GM18502 (cell line): Measurements from ENCODE around the gene SAMD15.
"Not testable (repeated sequence)": the region's sequence is repeated elsewhere in the genome, so short reads cannot be mapped to it uniquely, and the experiment has no call there.

ENCODE experiments used
- ATAC-seq: cut with Tn5 transposase; IDR thresholded peaks from one replicate; pipeline ENCODE4 v1.9.1; 2021; ENCODE audit warnings: mild to moderate bottlenecking; ENCODE audit not compliant: unreplicated experiment, poor library complexity

The SAMD15 gene

DNA sequence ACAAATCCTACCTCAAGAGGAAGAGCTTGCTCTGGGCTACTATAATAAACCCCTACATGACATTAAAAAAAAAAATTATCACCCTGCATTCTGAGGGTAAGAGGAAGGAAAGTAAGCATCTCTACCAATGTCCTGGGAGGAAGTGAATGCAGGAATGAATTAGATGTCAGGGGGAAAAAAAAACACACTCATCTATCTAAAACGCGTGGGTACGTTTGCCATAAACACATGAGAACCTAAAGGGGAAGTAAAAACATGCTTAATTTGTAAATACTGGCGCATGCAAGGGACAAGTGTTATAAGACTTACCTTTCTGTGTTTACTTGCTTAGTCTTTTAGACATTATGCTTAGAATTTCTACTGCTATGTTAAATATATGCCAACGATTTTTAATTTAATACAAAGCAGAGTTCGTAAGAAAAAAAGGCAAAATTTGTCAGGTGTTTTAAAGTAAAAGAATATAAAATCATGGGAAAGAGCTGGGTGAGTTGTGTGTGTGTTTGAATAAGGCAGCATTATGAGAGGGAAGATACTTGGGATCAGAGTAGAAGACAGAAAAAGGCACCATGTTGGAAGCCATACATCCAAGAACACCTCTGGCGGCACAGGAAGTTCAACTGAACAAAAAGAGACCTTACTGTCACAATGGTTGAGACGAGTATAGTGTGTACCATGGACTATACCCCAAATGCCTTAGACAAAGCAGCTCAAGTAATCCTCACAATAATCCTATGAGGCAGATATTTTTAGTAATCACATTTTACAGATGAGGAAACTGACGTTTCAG, 1.8 kb upstream of the SAMD15 start:
- no peak for ATAC-seq

DNA sequence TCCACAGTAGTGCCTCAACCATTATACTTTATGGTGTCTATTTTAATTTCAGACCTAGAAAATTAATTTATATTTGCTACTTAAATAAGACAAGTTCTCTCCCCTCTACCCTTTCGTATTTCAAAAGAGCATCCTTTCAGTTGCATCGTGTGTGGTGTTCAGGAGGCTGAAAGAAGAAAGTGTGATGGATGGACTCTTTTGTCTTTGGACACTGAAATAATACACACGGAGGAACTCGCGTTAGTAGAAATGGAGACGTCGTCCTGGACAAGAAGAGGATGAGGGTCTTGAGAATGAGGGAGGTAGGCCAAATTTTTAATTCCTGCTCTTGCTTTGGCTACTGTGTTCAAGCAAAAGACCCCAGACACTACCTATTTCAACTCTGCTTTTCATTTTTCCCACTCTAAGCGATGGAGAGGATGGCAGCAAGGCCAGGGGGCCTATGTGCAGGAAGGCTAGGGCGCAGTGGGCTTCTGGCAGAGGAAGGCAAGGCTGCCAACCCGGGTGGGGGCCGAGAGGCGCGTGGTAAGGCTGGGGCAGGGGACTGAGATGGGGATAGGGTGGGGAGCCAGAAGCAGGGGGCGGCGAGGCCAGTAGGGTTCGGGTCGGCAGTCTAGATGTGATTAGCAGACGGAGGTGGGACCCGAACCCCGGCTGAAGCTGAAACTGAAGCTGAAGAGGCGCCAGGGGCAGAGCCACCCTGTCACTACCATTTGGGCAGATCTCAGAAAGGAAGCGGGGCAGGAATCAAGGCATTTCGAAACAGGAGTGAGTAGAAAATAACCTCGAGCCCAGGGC, 1.0 kb upstream of the SAMD15 start:
- peak; percentile 21 for ATAC-seq

- ATAC-seq = peak; percentile 4
These were observed 294 bp downstream of the SAMD15 start for GRCh38 chr14:77377502-77377844.

DNA sequence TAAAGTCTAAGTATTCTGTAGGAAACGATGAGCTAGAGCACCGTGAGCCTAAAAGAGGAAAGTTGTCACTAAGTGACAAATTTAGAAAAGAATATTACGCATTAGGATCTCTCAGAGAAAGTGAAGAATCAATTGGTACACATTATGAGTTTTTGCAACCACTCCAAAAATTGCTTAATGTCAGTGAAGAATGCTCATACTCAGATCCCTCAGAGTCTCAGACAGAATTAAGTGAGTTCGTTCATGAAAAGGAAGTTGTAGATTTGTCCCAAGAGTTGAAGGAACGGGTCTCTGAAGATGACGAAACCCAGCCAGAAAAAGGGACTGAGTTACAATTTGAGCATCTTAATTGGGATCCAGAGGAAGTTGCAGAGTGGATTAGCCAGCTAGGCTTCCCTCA, 1.5 kb downstream of the SAMD15 start:
- no peak for ATAC-seq

GRCh38 chr14:77390188-77390587, 13.0 kb downstream of the SAMD15 start:
- ATAC-seq = no peak

DNA sequence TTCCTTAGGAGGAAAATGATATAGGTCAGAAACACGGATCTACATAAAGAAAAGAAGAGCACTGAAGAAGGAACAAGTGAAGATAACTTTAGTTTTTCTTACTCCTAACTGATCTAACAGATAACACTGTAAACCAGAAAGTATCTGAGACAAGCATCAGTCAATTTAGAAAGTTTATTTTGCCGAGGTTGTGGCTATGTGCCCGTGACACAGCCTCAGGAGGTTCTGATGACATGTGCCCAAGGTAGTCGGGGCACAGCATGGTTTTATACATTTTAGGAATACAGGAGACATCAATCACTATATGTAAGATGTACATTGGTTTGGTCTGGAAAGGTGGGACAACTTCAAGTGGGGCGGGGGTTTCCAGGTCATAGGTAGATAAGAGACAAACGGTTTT, 23.0 kb downstream of the SAMD15 start:
- no peak for ATAC-seq

DNA sequence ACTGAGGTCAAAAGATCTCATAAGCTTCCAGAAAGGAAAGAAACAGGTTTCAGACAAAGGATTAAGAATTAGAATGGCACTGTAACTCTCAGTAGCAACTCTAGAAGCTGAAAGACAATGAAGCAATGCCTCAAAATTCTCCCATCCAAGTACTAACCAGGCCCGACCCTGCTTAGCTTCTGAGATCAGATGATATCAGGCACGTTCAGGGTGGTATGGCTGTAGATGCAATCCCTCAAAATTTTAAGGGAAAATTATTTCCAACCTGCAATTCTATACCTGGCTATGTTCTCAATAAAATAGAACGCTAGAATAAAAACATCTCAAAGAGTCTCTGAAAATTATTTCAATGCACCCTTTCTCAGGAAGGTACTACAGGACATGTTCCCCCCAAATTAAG, 26.6 kb downstream of the SAMD15 start:
- ATAC-seq = no peak

DNA sequence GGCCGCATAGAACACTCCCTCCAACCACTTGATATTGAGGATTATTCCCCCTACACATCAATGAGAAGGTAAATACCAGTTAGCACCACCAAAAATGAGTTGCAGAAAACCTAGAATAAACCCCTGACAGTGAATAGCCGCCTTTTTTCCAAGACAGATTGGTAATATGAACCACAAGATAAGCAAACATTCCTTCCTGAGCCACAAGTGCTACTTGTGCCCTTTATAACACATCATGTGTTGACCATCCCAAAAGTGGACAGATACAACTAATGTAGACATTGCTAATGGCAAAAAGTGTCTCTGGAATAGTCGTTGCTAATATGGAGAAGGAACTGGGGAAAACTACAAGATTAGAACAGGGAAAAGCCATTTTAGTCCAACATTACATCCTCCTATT, 28.9 kb downstream of the SAMD15 start:
- ATAC-seq = no peak

DNA sequence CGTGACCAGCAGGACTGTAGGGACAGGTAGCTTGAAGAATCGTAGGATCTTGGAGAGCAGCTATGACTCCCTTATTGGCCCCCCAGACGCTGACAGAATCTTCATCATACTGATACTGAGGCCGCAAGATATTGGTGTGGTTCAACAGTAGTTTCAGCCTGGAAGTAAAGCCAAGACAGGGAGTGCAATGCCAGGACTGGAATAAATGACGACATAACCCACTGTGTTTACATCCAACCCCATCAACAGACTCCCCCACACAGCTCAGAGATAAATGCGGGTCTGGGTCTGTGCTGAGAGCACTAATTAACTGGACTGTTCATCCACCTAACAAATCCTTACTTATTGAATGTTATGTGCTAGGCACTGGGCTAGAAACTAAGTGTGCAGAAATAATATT, 29.5 kb downstream of the SAMD15 start:
- no peak for ATAC-seq

DNA sequence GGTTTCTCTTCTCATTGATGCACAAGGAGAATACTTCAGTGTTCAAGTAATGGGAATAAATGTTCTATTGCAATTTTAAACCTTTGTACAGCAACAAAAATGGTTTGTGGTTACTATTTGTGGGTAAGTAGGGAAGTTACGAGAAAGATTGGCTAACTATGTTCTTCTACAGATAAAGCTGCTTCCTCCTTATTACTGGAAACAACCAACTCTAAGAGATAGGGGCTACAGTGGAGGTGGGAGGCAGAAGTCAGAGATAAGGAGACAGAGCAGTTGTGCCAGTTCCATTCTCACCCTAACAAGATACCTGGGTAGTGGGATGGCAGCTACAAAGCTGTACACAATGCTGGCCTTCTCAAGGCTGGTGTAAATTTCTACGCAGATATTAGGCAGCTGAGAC, 30.0 kb downstream of the SAMD15 start:
- ATAC-seq = no peak

- no peak for ATAC-seq
These were observed 32.0 kb downstream of the SAMD15 start for GRCh38 chr14:77409131-77409533.

GRCh38 chr14:77415403-77416030, 38.3 kb downstream of the SAMD15 start:
- not testable (repeated sequence) for ATAC-seq

- ATAC-seq = not testable (repeated sequence)
These were observed 38.9 kb downstream of the SAMD15 start for GRCh38 chr14:77416098-77416497.

- ATAC-seq = no peak
These were observed 39.7 kb downstream of the SAMD15 start for GRCh38 chr14:77416836-77417235.

DNA sequence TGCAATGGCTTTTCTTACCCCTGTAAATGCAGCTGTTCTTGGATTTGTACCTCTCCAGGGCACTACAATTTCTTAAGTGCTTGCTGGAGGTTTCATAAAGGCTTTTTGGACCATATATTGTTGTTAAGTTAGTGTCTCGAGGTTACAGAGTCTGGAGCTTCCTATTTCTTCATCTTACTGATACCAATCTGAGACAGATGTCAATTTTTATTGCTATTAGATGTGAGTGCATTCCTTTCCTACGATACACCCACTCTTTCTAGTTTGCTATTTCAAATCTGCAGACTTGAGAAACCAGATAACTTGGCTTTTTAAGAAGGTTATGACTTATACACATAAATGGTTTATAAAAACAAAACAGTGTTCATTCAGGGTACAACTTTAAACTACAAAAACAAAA, 44.0 kb downstream of the SAMD15 start:
- ATAC-seq = no peak

GRCh38 chr14:77423423-77423822, 46.2 kb downstream of the SAMD15 start, which contains the start of gene NOXRED1:
NOXRED1 (minus strand) TSS chr14:77423523; CDS start chr14:77422889, 634 bp downstream.
- no peak for ATAC-seq

DNA sequence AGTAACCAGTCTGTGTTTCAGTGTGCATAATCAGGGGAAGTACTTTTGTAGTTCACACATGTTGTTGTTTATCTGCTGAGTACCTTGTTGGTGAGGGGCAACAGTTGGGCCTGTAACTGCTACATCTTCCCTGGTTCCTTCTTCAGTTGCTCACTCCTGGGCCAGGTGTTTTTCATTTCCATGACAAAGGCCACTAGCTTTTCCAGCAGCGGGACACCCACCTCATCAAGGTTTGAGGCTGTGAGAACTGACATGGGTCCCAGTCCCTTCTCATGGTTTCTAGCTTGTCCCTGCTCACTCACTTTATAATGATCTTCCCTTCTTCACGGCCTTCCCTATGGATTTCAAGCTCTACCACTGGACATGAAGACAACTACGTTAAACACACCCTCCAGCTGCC, 47.7 kb downstream of the SAMD15 start:
- no peak for ATAC-seq

DNA sequence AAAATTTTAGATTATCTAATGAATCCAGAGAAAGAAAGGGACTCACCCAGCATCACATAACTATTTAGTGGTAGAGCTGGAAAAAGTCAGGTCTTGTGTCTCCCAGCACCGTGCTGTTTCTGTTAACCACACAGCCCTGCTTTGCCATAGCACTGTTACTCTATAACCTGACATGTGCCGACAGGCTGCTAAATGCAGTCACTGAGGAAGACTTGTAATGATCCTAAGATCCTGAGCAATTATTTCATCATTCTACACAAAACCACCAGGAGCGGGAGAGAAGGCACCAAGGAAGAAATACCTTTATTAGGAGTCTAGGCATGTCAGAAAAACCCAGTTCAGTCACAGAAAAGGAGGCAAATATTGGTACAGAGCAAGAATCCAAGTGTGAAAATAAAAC, 49.2 kb downstream of the SAMD15 start:
- no peak for ATAC-seq

DNA sequence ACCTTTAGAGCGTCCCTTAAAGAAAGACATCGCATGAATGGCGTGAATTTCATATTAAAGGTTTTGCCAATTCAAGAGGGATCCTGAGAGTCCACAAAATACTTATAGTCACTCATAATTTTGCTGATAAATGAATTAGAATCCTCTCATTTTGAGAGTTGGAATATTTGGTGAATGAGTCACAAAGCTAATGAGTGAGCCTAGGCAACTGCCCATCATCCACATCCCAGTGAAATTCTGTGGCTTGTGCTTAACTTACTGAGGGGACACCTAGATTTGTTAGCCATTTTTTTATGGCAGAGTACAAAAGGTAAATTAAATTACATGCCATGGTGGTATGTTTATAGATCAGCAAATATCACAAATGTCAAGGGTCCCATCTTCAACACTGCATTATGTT, 58.9 kb downstream of the SAMD15 start:
- no peak for ATAC-seq

GRCh38 chr14:77438596-77438995, 61.4 kb downstream of the SAMD15 start:
- ATAC-seq = no peak

DNA sequence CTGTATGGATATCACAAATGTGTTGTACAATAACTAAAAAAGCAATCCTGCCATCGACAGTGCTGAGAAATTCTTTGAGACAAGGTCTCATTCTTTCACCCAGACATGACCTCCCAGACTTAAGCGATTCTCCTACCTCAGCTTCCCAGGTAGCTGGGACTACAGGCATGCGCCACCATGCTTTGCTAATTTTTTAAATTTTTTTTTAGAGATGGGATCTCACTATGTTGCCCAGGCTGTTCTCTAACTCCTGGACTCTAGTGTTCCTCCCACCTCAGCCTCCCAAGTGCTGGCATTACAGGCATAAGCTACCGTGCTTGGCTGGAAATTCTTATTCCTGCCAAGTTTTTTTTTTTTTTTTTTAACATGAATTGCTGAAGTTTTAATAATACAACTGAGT, 62.7 kb downstream of the SAMD15 start:
- no peak for ATAC-seq
